GM18870 (cell line): ENCODE data around the gene KLF6.
"Not testable (repeated sequence)": the region's sequence is repeated elsewhere in the genome, so short reads cannot be mapped to it uniquely, and the experiment has no call there.

Experiments used
- ATAC-seq: cut with Tn5 transposase; IDR thresholded peaks from one replicate; pipeline ENCODE4 v1.9.1; 2021; ENCODE audit warnings: moderate library complexity; ENCODE audit not compliant: unreplicated experiment

The KLF6 gene

GRCh38 chr10:3735175-3735574 lies 49.8 kb downstream of the KLF6 start:
- no peak for ATAC-seq

DNA sequence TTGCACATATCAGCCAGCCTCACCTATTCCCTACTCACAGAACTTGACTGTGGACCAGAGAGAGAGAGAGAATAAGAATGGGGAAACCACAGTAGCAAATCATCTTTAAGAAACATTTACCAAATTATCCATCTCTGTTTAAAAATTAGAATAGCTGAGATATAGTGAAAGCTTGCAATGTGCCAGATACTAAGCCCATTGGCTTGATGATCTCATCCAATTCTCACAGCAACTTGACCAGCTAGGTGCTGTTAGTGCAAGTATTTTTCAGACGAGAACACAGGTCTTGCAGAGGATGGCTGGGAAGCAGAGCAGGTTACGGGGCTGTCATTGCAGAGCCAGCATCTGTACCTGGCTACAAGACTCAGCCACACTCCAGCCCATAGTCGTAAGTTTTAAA lies 50.9 kb downstream of the KLF6 start:
- ATAC-seq: no peak

DNA sequence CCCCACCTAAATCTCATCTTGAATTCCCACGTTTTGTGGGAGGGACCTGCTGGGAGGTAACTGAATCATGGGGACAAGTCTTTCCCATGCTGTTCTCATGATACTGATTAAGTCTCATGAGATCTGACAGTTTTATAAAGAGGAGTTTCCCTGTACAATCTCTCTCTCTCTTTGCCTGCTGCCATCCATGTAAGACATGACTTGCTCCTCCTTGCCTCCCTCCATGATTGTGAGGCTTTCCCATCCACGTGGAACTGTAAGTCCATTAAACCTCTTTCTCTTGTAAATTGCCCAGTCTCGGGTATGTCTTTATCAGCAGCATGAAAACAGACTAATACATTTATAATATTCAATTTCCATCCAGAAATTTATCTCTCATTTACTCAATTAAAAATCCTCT lies 52.8 kb downstream of the KLF6 start:
- ATAC-seq: not testable (repeated sequence)

DNA sequence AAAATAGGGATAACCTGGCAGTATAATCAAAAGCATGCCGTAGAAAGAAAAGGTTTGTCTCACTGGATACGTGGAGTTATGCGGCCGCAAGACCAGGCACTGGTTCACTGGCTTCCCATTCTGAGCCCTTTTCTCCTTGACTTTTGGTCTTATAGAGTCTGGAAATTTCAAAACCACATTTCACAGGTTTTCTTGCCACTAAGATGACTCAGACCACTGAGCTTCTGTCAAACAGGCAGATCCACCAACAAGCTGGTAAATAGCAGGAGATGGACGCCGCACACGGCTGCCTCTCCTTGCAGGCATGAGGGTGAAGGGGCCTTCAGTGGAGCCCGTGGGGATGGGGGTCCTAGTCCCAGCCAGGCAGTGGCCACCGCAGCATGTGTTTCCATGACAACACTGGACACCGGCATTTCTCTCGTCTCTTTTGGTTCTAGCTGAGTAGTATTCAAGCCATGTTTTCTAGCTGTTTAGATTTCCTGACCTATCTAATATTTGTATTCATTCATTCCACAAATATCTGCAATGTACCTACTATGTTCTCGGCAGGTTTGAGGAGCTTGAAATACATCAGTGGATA lies 55.5 kb downstream of the KLF6 start:
- no peak for ATAC-seq

GRCh38 chr10:3728563-3728962 lies 56.4 kb downstream of the KLF6 start:
- no peak for ATAC-seq

DNA sequence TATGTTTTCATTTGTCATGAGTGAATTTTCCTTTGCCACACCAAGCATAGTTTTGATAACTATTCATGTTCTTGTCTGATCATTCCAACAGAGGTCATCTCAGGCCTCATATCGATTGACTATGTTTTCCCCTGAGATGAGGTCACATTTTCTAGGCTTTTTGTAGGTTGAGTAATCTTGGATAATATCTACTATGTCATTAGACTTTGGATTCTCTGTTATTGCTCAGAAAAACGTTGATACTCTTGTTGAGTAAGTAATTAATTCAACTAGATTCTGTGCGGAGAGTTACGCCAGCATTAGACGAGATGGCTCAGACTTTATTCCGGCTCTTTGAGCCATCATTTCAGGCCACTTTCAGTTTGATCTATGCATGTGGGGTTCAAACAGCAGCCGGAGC lies 57.7 kb downstream of the KLF6 start:
- no peak for ATAC-seq
